ENCODE results near the gene FOXL3.

FOXL3 gene

DNA sequence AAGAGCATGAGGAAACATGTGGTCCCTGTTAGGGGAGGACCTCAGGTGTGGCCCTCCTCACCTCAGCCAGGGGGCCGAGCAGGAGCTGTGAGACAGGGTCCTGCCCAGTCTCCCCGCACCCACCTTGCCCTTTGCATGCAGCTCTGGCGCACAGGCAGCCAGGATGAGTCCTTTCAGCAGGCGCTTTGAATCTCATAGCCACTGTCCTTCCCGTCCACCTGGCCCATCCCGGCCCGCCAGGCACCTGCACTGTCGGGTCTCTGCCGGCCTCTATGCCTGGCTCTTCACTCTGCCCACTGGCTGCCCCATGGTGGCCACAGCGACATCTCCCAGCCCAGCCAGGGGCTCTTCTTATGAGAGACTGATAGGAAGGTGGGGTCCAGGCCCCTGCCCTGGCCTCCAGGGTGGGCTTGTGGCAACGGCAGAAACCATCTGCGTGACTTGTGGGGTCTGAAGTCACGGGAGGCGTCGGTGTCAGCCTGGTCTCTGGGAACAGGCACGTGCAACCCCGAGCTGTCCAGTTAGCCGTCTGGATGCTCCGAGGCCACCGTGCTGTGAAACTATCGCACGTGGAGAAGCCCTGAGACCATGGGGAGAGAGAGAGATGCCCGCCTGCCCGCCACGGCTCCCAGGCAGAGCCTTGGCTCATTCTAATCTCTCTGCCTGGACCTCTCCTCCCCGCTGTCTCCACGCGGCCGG is 37.4 kb downstream of the FOXL3 start:
- no peak for DNase-seq (ENCODE audit: extremely low read depth, low read depth)
- TF ChIP-seq, protein P1, sequence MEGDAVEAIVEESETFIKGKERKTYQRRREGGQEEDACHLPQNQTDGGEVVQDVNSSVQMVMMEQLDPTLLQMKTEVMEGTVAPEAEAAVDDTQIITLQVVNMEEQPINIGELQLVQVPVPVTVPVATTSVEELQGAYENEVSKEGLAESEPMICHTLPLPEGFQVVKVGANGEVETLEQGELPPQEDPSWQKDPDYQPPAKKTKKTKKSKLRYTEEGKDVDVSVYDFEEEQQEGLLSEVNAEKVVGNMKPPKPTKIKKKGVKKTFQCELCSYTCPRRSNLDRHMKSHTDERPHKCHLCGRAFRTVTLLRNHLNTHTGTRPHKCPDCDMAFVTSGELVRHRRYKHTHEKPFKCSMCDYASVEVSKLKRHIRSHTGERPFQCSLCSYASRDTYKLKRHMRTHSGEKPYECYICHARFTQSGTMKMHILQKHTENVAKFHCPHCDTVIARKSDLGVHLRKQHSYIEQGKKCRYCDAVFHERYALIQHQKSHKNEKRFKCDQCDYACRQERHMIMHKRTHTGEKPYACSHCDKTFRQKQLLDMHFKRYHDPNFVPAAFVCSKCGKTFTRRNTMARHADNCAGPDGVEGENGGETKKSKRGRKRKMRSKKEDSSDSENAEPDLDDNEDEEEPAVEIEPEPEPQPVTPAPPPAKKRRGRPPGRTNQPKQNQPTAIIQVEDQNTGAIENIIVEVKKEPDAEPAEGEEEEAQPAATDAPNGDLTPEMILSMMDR (IDR thresholded peaks at IDR 0.05; ENCODE audit: low read depth, low read length, missing control alignments): no peak
- no peak overlapping the region for H3K4me3 ChIP-seq (replicated peaks; ENCODE audit: low read depth, low read length)

DNA sequence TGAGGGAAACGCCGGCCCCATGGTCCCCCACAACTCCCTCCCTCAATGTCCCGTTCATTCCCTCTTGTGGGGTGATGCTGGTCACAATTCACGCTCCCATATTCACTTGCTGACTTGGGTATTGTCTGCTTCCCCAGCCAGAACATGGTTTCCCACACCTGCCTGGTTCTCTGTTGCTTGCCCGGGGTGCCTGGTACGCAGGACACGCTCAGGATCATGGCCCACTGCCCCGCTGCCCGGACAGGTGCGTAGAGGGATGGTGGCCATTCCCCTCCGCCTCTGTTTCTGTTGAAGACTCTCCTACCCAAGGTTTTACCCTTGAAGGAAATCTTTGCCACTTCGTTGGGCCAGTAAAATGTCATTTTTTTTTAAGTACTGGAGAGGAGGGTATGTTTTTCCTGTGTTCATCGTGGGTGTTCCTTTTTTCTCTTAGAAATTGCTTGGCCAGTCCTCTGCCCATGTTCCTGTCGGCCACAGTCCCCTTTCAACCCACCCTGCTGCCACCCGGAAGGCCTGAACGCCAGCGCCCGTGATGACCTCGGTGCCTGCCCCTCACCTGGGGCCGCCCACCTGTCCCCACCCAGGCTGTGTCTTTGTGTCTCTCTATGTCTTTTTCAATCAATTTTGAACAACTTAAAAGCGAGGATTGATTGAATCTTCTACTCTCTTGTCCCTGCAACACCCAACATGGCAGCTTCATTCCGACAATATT is 38.2 kb downstream of the FOXL3 start:
- TF ChIP-seq, protein P1 (IDR thresholded peaks at IDR 0.05; ENCODE audit: low read depth, low read length, missing control alignments): no peak
- DNase-seq (ENCODE audit: extremely low read depth, low read depth): no peak
- H3K4me3 ChIP-seq (replicated peaks; ENCODE audit: low read depth, low read length): no peak overlapping the region

DNA sequence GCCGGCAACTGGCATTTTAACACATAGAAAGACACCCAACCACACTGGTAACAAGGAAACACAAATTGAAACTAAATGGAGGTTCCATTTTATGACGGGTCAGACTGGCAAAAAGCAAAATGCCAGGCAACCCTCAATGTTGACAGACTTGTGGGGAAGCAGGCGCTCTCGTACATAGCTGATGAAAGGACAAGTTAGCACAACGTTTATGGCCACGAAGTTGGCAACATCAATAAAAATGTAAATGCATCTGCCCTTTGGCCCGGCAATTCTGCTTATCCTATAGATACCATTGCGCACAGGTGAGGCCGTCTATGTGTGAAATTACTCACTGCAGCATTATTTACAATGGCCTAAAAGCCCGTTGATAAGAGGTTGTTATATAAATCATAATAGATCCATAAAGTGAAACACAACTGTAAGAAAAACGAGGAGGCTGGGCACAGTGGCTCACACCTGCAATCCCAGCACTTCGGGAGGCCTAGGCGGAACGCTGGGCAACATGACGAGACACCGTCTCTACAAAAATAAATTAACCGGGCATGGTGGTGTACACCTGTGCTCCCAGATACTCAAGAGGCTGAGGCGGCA is 39.8 kb downstream of the FOXL3 start:
- H3K4me3 ChIP-seq (replicated peaks; ENCODE audit: low read depth, low read length): no peak overlapping the region
- no peak for DNase-seq (ENCODE audit: extremely low read depth, low read depth)
- TF ChIP-seq, protein P1 (IDR thresholded peaks at IDR 0.05; ENCODE audit: low read depth, low read length, missing control alignments): no peak

DNA sequence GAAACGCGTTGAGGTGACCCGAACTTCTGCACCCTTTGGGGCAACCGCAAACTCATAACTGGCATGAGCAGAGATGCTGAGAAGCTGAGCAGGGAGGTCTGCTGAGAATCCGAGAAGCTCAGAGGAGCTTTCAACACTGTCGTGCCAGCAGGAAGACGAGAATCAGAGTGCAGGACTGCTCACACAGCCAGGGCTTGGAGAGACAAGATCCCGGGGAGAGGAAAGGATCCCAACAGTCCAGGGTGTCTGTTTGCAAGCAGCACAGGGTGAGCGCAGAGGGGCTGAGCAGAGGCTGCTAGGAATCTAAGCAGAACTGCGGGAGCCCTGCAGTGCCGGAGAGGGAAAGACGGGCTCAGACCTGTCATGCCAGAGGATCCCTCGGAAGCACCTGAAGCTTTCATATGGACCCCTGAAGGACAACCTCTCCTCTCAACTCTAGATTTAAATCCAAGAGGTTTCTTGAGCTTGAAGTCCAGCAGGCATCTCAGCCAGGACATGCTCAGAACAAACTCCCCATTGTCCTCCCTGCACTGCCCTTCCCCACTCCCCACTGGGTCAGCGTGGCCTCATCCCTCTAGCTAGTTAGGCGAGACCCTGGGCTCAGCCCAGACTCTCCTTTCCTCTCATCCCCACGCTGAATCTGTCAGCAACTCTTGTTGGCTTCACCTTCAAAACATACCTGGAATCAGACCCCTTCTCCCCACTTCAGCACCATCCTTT is 40.7 kb downstream of the FOXL3 start:
- DNase-seq (ENCODE audit: extremely low read depth, low read depth): no peak
- H3K4me3 ChIP-seq (replicated peaks; ENCODE audit: low read depth, low read length): no peak overlapping the region
- TF ChIP-seq, protein P1 (IDR thresholded peaks at IDR 0.05; ENCODE audit: low read depth, low read length, missing control alignments): no peak

DNA sequence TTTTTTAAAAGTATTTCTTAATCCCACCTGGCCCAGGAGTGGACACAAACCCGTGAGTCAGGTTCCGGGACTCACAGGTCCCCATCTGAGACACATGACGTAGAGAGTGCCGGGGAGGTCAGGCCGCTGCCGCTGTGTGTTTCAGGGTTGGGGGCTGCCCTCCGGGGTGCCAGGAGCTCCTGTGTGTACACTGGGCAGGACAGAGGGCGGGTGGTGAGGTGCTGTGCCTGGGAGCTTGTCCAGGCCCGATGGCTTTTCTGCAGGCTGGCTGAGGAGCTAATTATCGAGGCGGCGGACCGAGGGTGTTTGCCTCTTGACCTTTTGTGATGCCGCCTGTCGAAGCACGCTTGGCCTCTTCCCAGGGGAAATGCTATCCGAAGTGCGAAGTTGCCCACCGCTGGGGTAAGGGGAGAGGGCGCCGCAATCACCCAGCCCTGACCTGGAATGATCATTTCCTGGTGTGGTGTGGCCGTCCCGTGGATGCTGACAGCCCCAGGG is 42.1 kb downstream of the FOXL3 start:
- no peak for DNase-seq (ENCODE audit: extremely low read depth, low read depth)
- TF ChIP-seq, protein P1 (IDR thresholded peaks at IDR 0.05; ENCODE audit: low read depth, low read length, missing control alignments): no peak
- H3K4me3 ChIP-seq (replicated peaks; ENCODE audit: low read depth, low read length): no peak overlapping the region

DNA sequence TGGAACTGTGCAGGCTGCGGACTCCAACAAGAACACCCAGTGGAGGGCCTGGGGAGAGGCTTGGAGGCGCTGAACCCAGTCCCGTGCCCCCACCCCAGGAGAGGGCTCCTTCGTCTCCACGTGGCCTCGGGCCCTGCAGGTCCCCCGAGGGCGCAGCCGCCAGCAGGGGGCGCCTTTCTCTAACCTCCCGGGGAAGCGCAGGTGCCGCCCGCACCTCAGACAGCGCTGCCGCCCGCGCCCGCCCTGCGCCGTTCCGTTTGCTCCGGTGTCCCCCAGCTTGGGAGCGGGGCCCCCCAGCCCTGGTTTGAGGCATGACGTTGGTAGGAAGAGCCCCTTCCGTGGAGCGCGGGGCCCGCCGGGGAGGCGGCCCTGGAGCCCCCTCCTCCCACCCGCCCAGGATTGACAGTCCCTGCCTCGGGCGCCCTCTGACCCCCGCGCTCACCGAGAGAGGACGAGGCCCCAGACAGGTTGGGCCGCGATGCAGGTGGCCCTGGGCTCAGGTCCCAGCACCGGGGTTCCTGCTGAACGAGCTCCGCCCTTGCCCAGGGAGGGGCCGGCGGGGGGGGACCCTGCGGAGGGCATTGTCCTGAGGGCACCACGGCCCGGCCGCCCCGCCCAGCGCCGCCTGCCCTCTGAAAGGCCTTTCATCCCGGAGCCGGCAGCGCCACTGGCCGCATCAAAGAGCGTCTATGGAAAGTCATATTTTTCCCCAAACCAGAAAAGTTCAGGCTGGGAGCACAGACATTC is 42.8 kb downstream of the FOXL3 start:
- H3K4me3 ChIP-seq (replicated peaks; ENCODE audit: low read depth, low read length): 0 out of 2 replicates have a peak overlapping the region, but pooled peaks have one; percentile 7
- DNase-seq (ENCODE audit: extremely low read depth, low read depth): no peak
- TF ChIP-seq, protein P1 (IDR thresholded peaks at IDR 0.05; ENCODE audit: low read depth, low read length, missing control alignments): peak; percentile 75
